Glomerular visceral epithelial cell (primary cell): ENCODE measurements around the gene GNG11.

Experiments
- DNase-seq: peaks from one replicate; pipeline ENCODE4 v3.0.0-alpha.2; 2016; ENCODE audit errors: extremely low spot score

The GNG11 gene

GRCh38 chr7:93921607-93922566 is at the start of gene GNG11:
Gene GNG11 (plus strand): TSS chr7:93921735. CDS start chr7:93922138, 403 bp downstream.
- peak; percentile 76 for DNase-seq

- no peak for DNase-seq
Measured at GRCh38 chr7:93873998-93874574, 47.4 kb upstream of the GNG11 start.

- DNase-seq, result no peak
Measured at GRCh38 chr7:93877742-93878141, 43.8 kb upstream of the GNG11 start.

- DNase-seq, result no peak
Measured at GRCh38 chr7:93879356-93879755, 42.2 kb upstream of the GNG11 start.

- DNase-seq, result no peak
Measured at GRCh38 chr7:93882468-93882867, 39.1 kb upstream of the GNG11 start.

GRCh38 chr7:93883078-93883916 is 38.2 kb upstream of the GNG11 start:
- no peak for DNase-seq

GRCh38 chr7:93883917-93884345 is 37.6 kb upstream of the GNG11 start:
- DNase-seq, result no peak

GRCh38 chr7:93884541-93884940 is 37.0 kb upstream of the GNG11 start:
- DNase-seq, result no peak

- no peak for DNase-seq
Measured at GRCh38 chr7:93889261-93889660, 32.3 kb upstream of the GNG11 start.

- peak; percentile 49 for DNase-seq
Measured at GRCh38 chr7:93890041-93890463, 31.5 kb upstream of the GNG11 start.

- peak; percentile 85 for DNase-seq
Measured at GRCh38 chr7:93890464-93891068, 31.0 kb upstream of the GNG11 start, which contains the start of gene TFPI2. Gene TFPI2 (minus strand): TSS chr7:93890753. CDS start chr7:93890678, 75 bp downstream.

GRCh38 chr7:93894426-93894825 is 27.1 kb upstream of the GNG11 start:
- DNase-seq, result no peak

- no peak for DNase-seq
Measured at GRCh38 chr7:93894966-93895640, 26.4 kb upstream of the GNG11 start.

- DNase-seq, result no peak
Measured at GRCh38 chr7:93895859-93896600, 25.5 kb upstream of the GNG11 start.

GRCh38 chr7:93897680-93898079 is 23.9 kb upstream of the GNG11 start:
- DNase-seq, result no peak

- DNase-seq, result peak; percentile 64
Measured at GRCh38 chr7:93902777-93903423, 18.6 kb upstream of the GNG11 start.

- DNase-seq, result no peak
Measured at GRCh38 chr7:93906267-93906666, 15.3 kb upstream of the GNG11 start, which contains the start of gene GNGT1. Gene GNGT1 (plus strand): TSS chr7:93906567. CDS start chr7:93906747, 180 bp downstream.

GRCh38 chr7:93910076-93910994 is 11.2 kb upstream of the GNG11 start:
- DNase-seq, result no peak
